Activated naive CD4-positive, alpha-beta T cell treated with anti-CD3 and anti-CD28 coated beads, Interleukin-2, amount 50 U/mL, for 24 hours (primary cell): ENCODE data around the gene TMEM91.
A peak's percentile ranks its signal among the peaks of the same experiment; 100 is the strongest.
"Not testable (repeated sequence)": the region's sequence is repeated elsewhere in the genome, so short reads cannot be mapped to it uniquely, and the experiment has no call there.

Experiments used
- H3K27ac Mint-ChIP-seq: one replicate; pipeline ENCODE4 v1.8.0; 2021; ENCODE audit warnings: mild to moderate bottlenecking, mixed read lengths
- H3K27me3 Mint-ChIP-seq: one replicate; pipeline ENCODE4 v1.8.0; 2021; ENCODE audit warnings: mixed read lengths
- H3K36me3 Mint-ChIP-seq: one replicate; pipeline ENCODE4 v1.8.0; 2021; ENCODE audit warnings: mixed read lengths
- H3K4me1 Mint-ChIP-seq: one replicate; pipeline ENCODE4 v1.8.0; 2021; ENCODE audit warnings: mixed read lengths
- H3K4me3 Mint-ChIP-seq: one replicate; pipeline ENCODE4 v1.8.0; 2021; ENCODE audit warnings: mild to moderate bottlenecking, mixed read lengths
- H3K9me3 Mint-ChIP-seq: one replicate; pipeline ENCODE4 v1.8.0; 2021; ENCODE audit warnings: mixed read lengths

The TMEM91 gene

GRCh38 chr19:41391618-41392017, 15.3 kb downstream of the TMEM91 start:
- H3K27ac Mint-ChIP-seq, result no peak overlapping the region
- H3K4me1 Mint-ChIP-seq, result peaks cover 15% of the 10 kb centered on the region
- H3K9me3 Mint-ChIP-seq, result no peaks in the 10 kb centered on the region
- peaks cover 6% of the 10 kb centered on the region for H3K36me3 Mint-ChIP-seq
- no peak overlapping the region for H3K4me3 Mint-ChIP-seq
- H3K27me3 Mint-ChIP-seq, result no peaks in the 10 kb centered on the region

GRCh38 chr19:41392775-41393174, 16.4 kb downstream of the TMEM91 start:
- Mint-ChIP-seq H3K4me3 (no peak overlapping the region), H3K27me3 (no peaks in the 10 kb centered on the region), H3K9me3 (no peaks in the 10 kb centered on the region), H3K27ac (no peak overlapping the region), H3K4me1 (peaks cover 17% of the 10 kb centered on the region), H3K36me3 (peaks cover 6% of the 10 kb centered on the region)

GRCh38 chr19:41395355-41395754, 19.0 kb downstream of the TMEM91 start:
- Mint-ChIP-seq H3K4me3 (peak overlapping the region; percentile 99), H3K4me1 (peaks cover 36% of the 10 kb centered on the region), H3K27ac (no peak overlapping the region), H3K36me3 (peaks cover 4% of the 10 kb centered on the region), H3K9me3 (no peaks in the 10 kb centered on the region), H3K27me3 (no peaks in the 10 kb centered on the region)

- Mint-ChIP-seq H3K4me3 (peak within 1 kb of the TSS; percentile 99), H3K36me3 (peaks cover 5% of the 10 kb centered on the region), H3K9me3 (no peaks in the 10 kb centered on the region), H3K4me1 (peaks cover 48% of the 10 kb centered on the region), H3K27ac (peak within 1 kb of the TSS; percentile 99), H3K27me3 (no peaks in the 10 kb centered on the region)
Observed at GRCh38 chr19:41397086-41398049, 21.0 kb downstream of the TMEM91 start, which contains the start of the genes BCKDHA and EXOSC5. BCKDHA (plus strand) TSS chr19:41397818; CDS start chr19:41397828, 10 bp downstream. EXOSC5 (minus strand) TSS chr19:41397359; CDS start chr19:41397328, 31 bp downstream.

GRCh38 chr19:41398050-41398418, 21.7 kb downstream of the TMEM91 start:
- Mint-ChIP-seq H3K9me3 (no peaks in the 10 kb centered on the region), H3K27ac (peak overlapping the region; percentile 99), H3K4me1 (peaks cover 48% of the 10 kb centered on the region), H3K4me3 (peak overlapping the region; percentile 99), H3K27me3 (no peaks in the 10 kb centered on the region), H3K36me3 (peaks cover 4% of the 10 kb centered on the region)

GRCh38 chr19:41398598-41398997, 22.3 kb downstream of the TMEM91 start:
- Mint-ChIP-seq H3K27ac (peak overlapping the region; percentile 99), H3K36me3 (peaks cover 4% of the 10 kb centered on the region), H3K9me3 (no peaks in the 10 kb centered on the region), H3K4me3 (peak overlapping the region; percentile 99), H3K4me1 (peaks cover 50% of the 10 kb centered on the region), H3K27me3 (no peaks in the 10 kb centered on the region)

- no peaks in the 10 kb centered on the region for H3K9me3 Mint-ChIP-seq
- no peaks in the 10 kb centered on the region for H3K27me3 Mint-ChIP-seq
- H3K27ac Mint-ChIP-seq, result no peak overlapping the region
- peak overlapping the region; percentile 99 for H3K4me3 Mint-ChIP-seq
- H3K4me1 Mint-ChIP-seq, result peaks cover 51% of the 10 kb centered on the region
- peaks cover 4% of the 10 kb centered on the region for H3K36me3 Mint-ChIP-seq
Observed at GRCh38 chr19:41399091-41399490, 22.8 kb downstream of the TMEM91 start.

- Mint-ChIP-seq H3K27me3 (no peaks in the 10 kb centered on the region), H3K36me3 (peaks cover 4% of the 10 kb centered on the region), H3K4me3 (peak overlapping the region; percentile 69), H3K27ac (no peak overlapping the region), H3K4me1 (peaks cover 51% of the 10 kb centered on the region), H3K9me3 (no peaks in the 10 kb centered on the region)
Observed at GRCh38 chr19:41399525-41399924, 23.2 kb downstream of the TMEM91 start.

- Mint-ChIP-seq H3K9me3 (no peaks in the 10 kb centered on the region), H3K4me3 (no peak overlapping the region), H3K4me1 (peaks cover 37% of the 10 kb centered on the region), H3K27ac (no peak overlapping the region), H3K27me3 (no peaks in the 10 kb centered on the region), H3K36me3 (peaks cover 1% of the 10 kb centered on the region)
Observed at GRCh38 chr19:41401483-41401882, 25.1 kb downstream of the TMEM91 start.

GRCh38 chr19:41402010-41402409, 25.7 kb downstream of the TMEM91 start:
- no peak overlapping the region for H3K4me3 Mint-ChIP-seq
- H3K4me1 Mint-ChIP-seq, result peaks cover 35% of the 10 kb centered on the region
- H3K27me3 Mint-ChIP-seq, result no peaks in the 10 kb centered on the region
- H3K27ac Mint-ChIP-seq, result no peak overlapping the region
- peaks cover 1% of the 10 kb centered on the region for H3K36me3 Mint-ChIP-seq
- no peaks in the 10 kb centered on the region for H3K9me3 Mint-ChIP-seq

GRCh38 chr19:41403181-41403970, 27.0 kb downstream of the TMEM91 start:
- no peak overlapping the region for H3K4me3 Mint-ChIP-seq
- H3K27me3 Mint-ChIP-seq, result no peaks in the 10 kb centered on the region
- no peaks in the 10 kb centered on the region for H3K9me3 Mint-ChIP-seq
- H3K36me3 Mint-ChIP-seq, result peaks cover 1% of the 10 kb centered on the region
- no peak overlapping the region for H3K27ac Mint-ChIP-seq
- H3K4me1 Mint-ChIP-seq, result peaks cover 28% of the 10 kb centered on the region

GRCh38 chr19:41405776-41406175, 29.4 kb downstream of the TMEM91 start:
- H3K36me3 Mint-ChIP-seq, result peaks cover 1% of the 10 kb centered on the region
- no peak overlapping the region for H3K4me3 Mint-ChIP-seq
- H3K9me3 Mint-ChIP-seq, result no peaks in the 10 kb centered on the region
- no peaks in the 10 kb centered on the region for H3K27me3 Mint-ChIP-seq
- no peak overlapping the region for H3K27ac Mint-ChIP-seq
- H3K4me1 Mint-ChIP-seq, result peaks cover 27% of the 10 kb centered on the region

- Mint-ChIP-seq H3K9me3 (no peaks in the 10 kb centered on the region), H3K4me3 (no peak overlapping the region), H3K4me1 (peaks cover 16% of the 10 kb centered on the region), H3K36me3 (no peaks in the 10 kb centered on the region), H3K27me3 (no peaks in the 10 kb centered on the region), H3K27ac (no peak overlapping the region)
Observed at GRCh38 chr19:41407271-41407670, 30.9 kb downstream of the TMEM91 start.

GRCh38 chr19:41408256-41408655, 31.9 kb downstream of the TMEM91 start:
- H3K27me3 Mint-ChIP-seq, result no peaks in the 10 kb centered on the region
- no peaks in the 10 kb centered on the region for H3K36me3 Mint-ChIP-seq
- H3K27ac Mint-ChIP-seq, result no peak overlapping the region
- no peaks in the 10 kb centered on the region for H3K9me3 Mint-ChIP-seq
- no peak overlapping the region for H3K4me3 Mint-ChIP-seq
- H3K4me1 Mint-ChIP-seq, result peaks cover 16% of the 10 kb centered on the region

GRCh38 chr19:41408846-41409245, 32.5 kb downstream of the TMEM91 start:
- H3K36me3 Mint-ChIP-seq, H3K27ac Mint-ChIP-seq, H3K4me3 Mint-ChIP-seq, H3K27me3 Mint-ChIP-seq, H3K9me3 Mint-ChIP-seq: not testable (repeated sequence)
- H3K4me1 Mint-ChIP-seq, result peaks cover 13% of the 10 kb centered on the region

- Mint-ChIP-seq H3K36me3 (no peaks in the 10 kb centered on the region), H3K27ac (no peak overlapping the region), H3K27me3 (no peaks in the 10 kb centered on the region), H3K9me3 (no peaks in the 10 kb centered on the region), H3K4me3 (no peak overlapping the region), H3K4me1 (peaks cover 13% of the 10 kb centered on the region)
Observed at GRCh38 chr19:41409288-41409687, 33.0 kb downstream of the TMEM91 start.
